HEK293T (cell line): ENCODE results near the gene DEUP1.

Experiments used
- BHLHE40 ChIP-seq: fragments of 450-650 bp; IDR thresholded peaks from 2 replicates; pipeline ENCODE4 v1.6.1; 2016; ENCODE audit warnings: mild to moderate bottlenecking, moderate library complexity, borderline replicate concordance
- CTBP1 ChIP-seq: fragments of 450-650 bp; IDR thresholded peaks from 2 replicates; pipeline ENCODE4 v1.6.1; 2016; ENCODE audit warnings: borderline replicate concordance
- ELF4 ChIP-seq: fragments of 450-650 bp; IDR thresholded peaks from 2 replicates; pipeline ENCODE4 v1.6.1; 2017; ENCODE audit warnings: antibody characterized with exemption
- FOXA1 ChIP-seq: fragments of 450-650 bp; IDR thresholded peaks from 2 replicates; pipeline ENCODE4 v1.6.1; 2016; ENCODE audit warnings: mild to moderate bottlenecking
- FOXK2 ChIP-seq: fragments of 450-650 bp; IDR thresholded peaks from 2 replicates; pipeline ENCODE4 v1.6.1; 2016; ENCODE audit warnings: mild to moderate bottlenecking
- FOXM1 ChIP-seq: fragments of 450-650 bp; IDR thresholded peaks from 2 replicates; pipeline ENCODE4 v1.6.1; 2017; ENCODE audit warnings: mild to moderate bottlenecking, borderline replicate concordance
- HDGF ChIP-seq: fragments of 450-650 bp; IDR thresholded peaks from 2 replicates; pipeline ENCODE4 v1.6.1; 2017; ENCODE audit warnings: antibody characterized with exemption, borderline replicate concordance
- L3MBTL2 ChIP-seq: fragments of 450-650 bp; conservative IDR thresholded peaks from 2 replicates; pipeline ENCODE4 v1.6.1; 2016; ENCODE audit warnings: mild to moderate bottlenecking
- LEF1 ChIP-seq: fragments of 450-650 bp; IDR thresholded peaks from 2 replicates; pipeline ENCODE4 v1.6.1; 2017; ENCODE audit warnings: mild to moderate bottlenecking, borderline replicate concordance
- NFRKB ChIP-seq: fragments of 450-650 bp; IDR thresholded peaks from 2 replicates; pipeline ENCODE4 v1.6.1; 2016; ENCODE audit warnings: mild to moderate bottlenecking, moderate library complexity
- SP1 ChIP-seq: fragments of 450-650 bp; IDR thresholded peaks from 2 replicates; pipeline ENCODE4 v1.6.1; 2017
- SUZ12 ChIP-seq: fragments of 450-650 bp; IDR thresholded peaks from 2 replicates; pipeline ENCODE4 v1.6.1; 2016; ENCODE audit warnings: mild to moderate bottlenecking
- TARDBP ChIP-seq: fragments of 450-650 bp; IDR thresholded peaks from 2 replicates; pipeline ENCODE4 v1.6.1; 2016

DNA sequence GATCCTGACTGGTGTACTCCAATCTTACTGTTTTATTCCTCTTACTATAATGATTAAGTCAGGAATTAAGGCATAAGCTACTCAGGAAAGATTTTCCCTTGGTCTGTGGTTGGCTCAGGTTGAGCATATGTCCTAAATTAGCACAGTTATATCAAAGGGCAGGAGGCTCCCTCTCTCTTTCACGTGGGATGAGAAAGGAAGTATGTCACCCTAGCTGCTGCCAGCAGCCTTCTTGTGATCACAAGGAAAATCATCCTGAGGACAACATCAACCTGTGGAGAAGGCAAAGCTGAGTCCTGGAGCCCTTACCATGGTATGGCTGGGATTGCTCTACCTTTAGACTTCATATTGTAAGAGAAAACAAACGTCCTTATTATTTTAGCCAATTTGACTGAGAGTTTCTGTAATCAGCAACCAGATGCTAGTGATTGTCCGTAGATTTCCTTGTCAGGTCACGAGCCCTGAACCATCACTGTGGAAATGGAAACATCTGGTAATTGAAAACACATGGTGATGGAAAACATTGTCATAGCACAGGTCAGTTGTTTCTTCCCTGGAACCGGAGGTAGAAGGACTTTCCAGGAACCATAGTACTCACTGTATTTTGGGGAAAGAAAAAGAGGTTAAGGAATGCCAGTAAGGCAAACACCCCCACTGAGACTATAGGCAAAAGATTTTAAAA lies 40.6 kb upstream of the DEUP1 start:
- TF ChIP-seq BHLHE40 (no peak), ELF4 (no peak), FOXK2 (no peak), TARDBP (no peak), FOXM1 (no peak), SP1 (no peak), FOXA1 (no peak), L3MBTL2 (no peak), HDGF (no peak), NFRKB (no peak), LEF1 (no peak), CTBP1 (no peak), SUZ12 (no peak)
